Measurements from ENCODE around the gene CDK9. TPM values are rescaled to one million over a fixed set of nuclear protein-coding genes. Genes with fewer than 3 reads are reported as not detected.

Gene CDK9
- total and polyA plus RNA-seq, 2 experiments from 2014 or later, result 58.5 to 84.3 TPM

GRCh38 chr9:127769101-127769500 is 16.7 kb upstream of the CDK9 start:
- H3K4me2 ChIP-seq, result no peak overlapping the region
- TF ChIP-seq REST (IDR thresholded peaks at IDR 0.05; ENCODE audit: unreplicated experiment) (no peak), NANOG (IDR thresholded peaks at IDR 0.05; ENCODE audit: borderline replicate concordance) (no peak), STAT1 (IDR thresholded peaks at IDR 0.05; ENCODE audit: unreplicated experiment) (no peak), EZH2 (IDR thresholded peaks at IDR 0.05; ENCODE audit: low read depth, unreplicated experiment) (no peak), ZNF331 (CRISPR knock-in tag; IDR thresholded peaks at IDR 0.05; ENCODE audit: low read depth) (no peak), EZH2phosphoT487 (IDR thresholded peaks at IDR 0.05; ENCODE audit: unreplicated experiment) (no peak), ZNF114 (CRISPR knock-in tag; IDR thresholded peaks at IDR 0.05) (no peak), CREB1 (CRISPR knock-in tag; IDR thresholded peaks at IDR 0.05; ENCODE audit: low read depth) (no peak), JUNB (IDR thresholded peaks at IDR 0.05; ENCODE audit: unreplicated experiment) (no peak), ZNF462 (CRISPR knock-in tag; IDR thresholded peaks at IDR 0.05) (no peak), ETS1 (IDR thresholded peaks at IDR 0.05) (no peak), CTCF (conservative IDR thresholded peaks at IDR 0.05; ENCODE audit: low read depth in 2 of 2) (no peak), POLR2AphosphoS5 (IDR thresholded peaks at IDR 0.05; ENCODE audit: low read depth) (no peak)
- H3K79me2 ChIP-seq (replicated peaks; ENCODE audit: insufficient read depth), result no peaks in the 10 kb centered on the region
- H2AFZ ChIP-seq, result no peak overlapping the region
- no peak overlapping the region; the same call in 2 of the 3 replicates for H3K4me3 Mint-ChIP-seq
- no peaks in the 10 kb centered on the region; the same call in 2 of the 3 replicates for H3K36me3 Mint-ChIP-seq (ENCODE audit: low read depth)
- no peaks in the 10 kb centered on the region for H3K36me3 ChIP-seq (ENCODE audit: insufficient read depth)
- no peaks in the 10 kb centered on the region for H3K27me3 ChIP-seq (ENCODE audit: insufficient read depth)
- no peaks in the 10 kb centered on the region for H3K9me2 ChIP-seq (ENCODE audit: insufficient read depth)
- H3F3A ChIP-seq (replicated peaks; ENCODE audit: low read depth), result peaks cover 4% of the 10 kb centered on the region; the same call in 1 of the 2 replicates
- no peak overlapping the region for H3K27ac Mint-ChIP-seq
- no peak overlapping the region for H3K27ac ChIP-seq (ENCODE audit: low read depth)
- H4K20me1 ChIP-seq (replicated peaks; ENCODE audit: insufficient read depth), result no peaks in the 10 kb centered on the region
- no peaks in the 10 kb centered on the region for H3K9me3 Mint-ChIP-seq
- DNase-seq (ENCODE audit: low spot score), result no peak
- ATAC-seq, result no peak
- peaks cover 21% of the 10 kb centered on the region for H3K27me3 Mint-ChIP-seq (ENCODE audit: insufficient read depth, low read depth, poor library complexity)
- peaks cover 14% of the 10 kb centered on the region for H3K4me1 ChIP-seq (ENCODE audit: insufficient read depth)
- peaks cover 33% of the 10 kb centered on the region for H3K4me1 Mint-ChIP-seq
- no peak overlapping the region for H3K4me3 ChIP-seq
